SK-MEL-5 (cell line): Measurements from ENCODE around the gene TMEM201. TPM values are rescaled to one million over a fixed set of nuclear protein-coding genes. Genes with fewer than 3 reads are reported as not detected.

Experiments used
- DNase-seq: peaks from one replicate; pipeline ENCODE4 v3.0.0-alpha.2; 2016; ENCODE audit warnings: low read depth, low spot score
- in situ Hi-C: cut with HindIII; loops from 2 replicates; pipeline ENCODE4 v1.10.0; 2016; ENCODE audit warnings: low sequenced_read_pairs, high pct_unique_total_duplicates, low pct_unique_long_range_greater_than_20kb
- total RNA-seq: library from RNA; depleted of rRNA; stranded (reverse); fragments of >200 nt; shearing (Covaris generic); gene quantifications from 2 replicates; pipeline ENCODE4 v1.2.3, GENCODE V29; 2014; rRNA removed

Gene TMEM201
- total RNA-seq, 1 experiment from 2014 or later: 4.8 TPM

DNA sequence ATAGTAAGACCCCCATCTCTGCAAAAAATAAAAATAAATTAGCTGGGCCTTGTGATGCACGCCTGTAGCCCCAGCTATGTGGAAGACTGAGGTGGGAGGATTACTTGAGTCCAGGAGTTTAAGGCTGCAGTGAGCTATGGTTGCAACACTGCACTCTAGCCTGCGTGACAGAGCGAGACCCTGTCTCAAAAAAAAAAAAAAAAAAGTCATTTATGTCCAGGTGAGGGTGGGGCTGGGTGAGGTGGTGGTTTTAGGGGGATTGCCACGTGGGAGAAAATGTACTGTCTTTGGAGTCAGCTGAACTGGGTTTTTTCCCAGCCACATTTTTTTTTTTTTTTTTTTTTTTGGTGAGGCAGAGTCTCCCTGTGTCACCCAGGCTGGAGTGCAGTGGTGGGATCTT is 69.5 kb downstream of the TMEM201 start:
- no peak for DNase-seq
- in situ Hi-C loops: no loop called here

DNA sequence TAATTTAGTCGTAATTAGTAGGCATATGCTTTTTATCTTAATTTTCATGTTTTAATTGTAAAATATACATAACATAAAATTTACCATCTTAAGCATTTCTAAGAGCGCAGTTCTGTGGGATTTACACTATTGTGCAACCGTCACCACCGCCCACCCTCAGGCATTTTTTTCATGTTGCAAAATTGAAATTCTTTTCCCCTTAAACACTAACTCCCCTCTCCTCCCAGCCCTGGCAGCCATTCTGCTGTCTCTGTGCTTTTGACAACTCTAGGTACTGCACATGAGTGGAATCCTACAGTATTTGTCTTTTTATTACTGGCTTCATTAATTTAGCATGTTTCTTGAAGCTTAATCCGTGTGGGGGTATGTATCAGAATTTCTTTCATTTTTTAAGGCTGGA is 70.6 kb downstream of the TMEM201 start:
- in situ Hi-C loops: no loop called here
- no peak for DNase-seq

DNA sequence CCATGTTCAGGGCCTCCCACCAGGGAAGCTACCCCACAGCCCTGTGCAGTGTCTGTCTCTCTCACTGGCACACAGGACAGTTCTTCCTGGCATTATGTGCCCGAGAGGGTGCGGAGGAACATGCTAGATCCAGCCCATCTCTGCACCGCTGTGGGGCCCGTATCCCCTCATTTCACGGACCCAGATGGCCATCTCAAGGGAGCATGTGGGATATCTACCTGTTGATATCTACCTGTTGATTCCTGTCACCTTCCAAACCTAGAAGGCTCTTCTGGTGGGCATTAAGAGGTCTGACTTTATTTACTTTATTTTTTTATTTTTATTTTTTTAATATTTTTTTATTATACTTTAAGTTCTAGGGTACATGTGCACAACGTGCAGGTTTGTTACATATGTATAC is 74.5 kb downstream of the TMEM201 start:
- DNase-seq: no peak
- in situ Hi-C loops: no loop called here

Other genes starting within 250 kb of the TMEM201 start
- 15.4 and 15.7 TPM in 2 replicates for gene SLC25A33, start 49.4 kb upstream of the TMEM201 start, total RNA-seq
- gene PIK3CD, start 62.8 kb downstream of the TMEM201 start, total RNA-seq: 17.7 and 18.4 TPM in 2 replicates
- 38.5 and 44.7 TPM in 2 replicates for gene CLSTN1, start 235.1 kb downstream of the TMEM201 start, total RNA-seq